GM23338 (cell line): Measurements from ENCODE around the gene ZNF184. TPM values are rescaled to one million over a fixed set of nuclear protein-coding genes. Genes with fewer than 3 reads are reported as not detected.

Source experiments
- ATAC-seq: fragments of 200-7000 bp; cut with Tn5 transposase; 3 replicates; pipeline ENCODE4 v1.9.1; 2020
- DNase-seq: peaks from one replicate; pipeline ENCODE4 v3.0.0-alpha.2; 2015; ENCODE audit warnings: low spot score
- H2AFZ ChIP-seq: fragments of 200-600 bp; sonication (generic); 2 replicates; pipeline ENCODE4 v1.8.0; 2016; ENCODE audit warnings: antibody characterized with exemption, mild to moderate bottlenecking, moderate library complexity
- H3F3A ChIP-seq: fragments of 200-600 bp; sonication (generic); replicated peaks from 2 replicates; pipeline ENCODE4 v1.8.0; 2017; ENCODE audit warnings: antibody characterized with exemption, mixed run types, low read depth
- H3K27ac ChIP-seq: fragments of 200-600 bp; sonication (generic); 2 replicates; pipeline ENCODE4 v1.6.1; 2016; ENCODE audit warnings: low read depth
- H3K27me3 ChIP-seq: fragments of 200-600 bp; sonication (generic); 2 replicates; pipeline ENCODE4 v1.8.0; 2016; ENCODE audit warnings: mild to moderate bottlenecking, mixed run types, moderate library complexity; ENCODE audit not compliant: insufficient read depth
- H3K36me3 ChIP-seq: fragments of 200-600 bp; sonication (generic); 2 replicates; pipeline ENCODE4 v1.8.0; 2016; ENCODE audit warnings: mild to moderate bottlenecking; ENCODE audit not compliant: insufficient read depth
- H3K4me1 ChIP-seq: fragments of 200-600 bp; sonication (generic); 2 replicates; pipeline ENCODE4 v1.8.0; 2016; ENCODE audit warnings: mild to moderate bottlenecking, moderate library complexity; ENCODE audit not compliant: insufficient read depth
- H3K4me2 ChIP-seq: fragments of 200-600 bp; sonication (generic); 2 replicates; pipeline ENCODE4 v1.7.1; 2017; ENCODE audit warnings: mixed run types
- H3K4me3 ChIP-seq: fragments of 200-600 bp; sonication (generic); 2 replicates; pipeline ENCODE4 v1.6.1; 2016; ENCODE audit warnings: mixed run types
- H3K79me2 ChIP-seq: fragments of 200-600 bp; sonication (generic); replicated peaks from 2 replicates; pipeline ENCODE4 v1.8.0; 2017; ENCODE audit warnings: mild to moderate bottlenecking; ENCODE audit not compliant: insufficient read depth
- H3K9me2 ChIP-seq: fragments of 200-600 bp; sonication (generic); 2 replicates; pipeline ENCODE4 v1.8.0; 2017; ENCODE audit not compliant: insufficient read depth
- H4K20me1 ChIP-seq: fragments of 200-600 bp; sonication (generic); replicated peaks from 2 replicates; pipeline ENCODE4 v1.8.0; 2017; ENCODE audit warnings: mild to moderate bottlenecking; ENCODE audit not compliant: insufficient read depth
- H3K27ac Mint-ChIP-seq: 2 replicates; pipeline ENCODE4 v1.8.0; 2020; ENCODE audit warnings: inconsistent platforms, mild to moderate bottlenecking, moderate library complexity, mixed read lengths
- H3K27me3 Mint-ChIP-seq: 3 replicates; pipeline ENCODE4 v1.8.0; 2022; ENCODE audit warnings: low read depth, mild to moderate bottlenecking, moderate library complexity, mixed read lengths, inconsistent platforms; ENCODE audit not compliant: insufficient read depth, poor library complexity
- H3K36me3 Mint-ChIP-seq: 3 replicates; pipeline ENCODE4 v1.8.0; 2021; ENCODE audit warnings: low read depth, mild to moderate bottlenecking, inconsistent platforms, moderate library complexity, mixed read lengths
- H3K4me1 Mint-ChIP-seq: 3 replicates; pipeline ENCODE4 v1.8.0; 2020; ENCODE audit warnings: mild to moderate bottlenecking, inconsistent platforms, mixed read lengths
- H3K4me3 Mint-ChIP-seq: 3 replicates; pipeline ENCODE4 v1.8.0; 2021; ENCODE audit warnings: moderate library complexity, mild to moderate bottlenecking, inconsistent platforms, mixed read lengths
- H3K9me3 Mint-ChIP-seq: 3 replicates; pipeline ENCODE4 v1.8.0; 2020; ENCODE audit warnings: moderate library complexity, mild to moderate bottlenecking, inconsistent platforms, mixed read lengths
- CTCF ChIP-seq, 2 experiments: fragments of 200-600 bp in 1 of 2; sonication (generic) in 1 of 2; conservative IDR thresholded peaks; 2 replicates each; pipeline versions ENCODE4 v1.5.1 to v1.6.1; 2016 to 2017; ENCODE audit warnings: antibody characterized with exemption in 2 of 2, low read depth in 2 of 2, mild to moderate bottlenecking in 2 of 2, moderate library complexity in 1 of 2
- EZH2phosphoT487 ChIP-seq: fragments of 200-600 bp; sonication (generic); IDR thresholded peaks from one replicate; pipeline ENCODE4 v1.8.1; 2018; ENCODE audit warnings: antibody characterized with exemption; ENCODE audit not compliant: unreplicated experiment
- JUNB ChIP-seq: IDR thresholded peaks from one replicate; pipeline ENCODE4 v1.6.1; 2016; ENCODE audit warnings: antibody characterized with exemption; ENCODE audit not compliant: unreplicated experiment
- POLR2AphosphoS5 ChIP-seq: IDR thresholded peaks from 2 replicates; pipeline ENCODE4 v1.6.1; 2016; ENCODE audit warnings: antibody characterized with exemption, low read depth
- STAT1 ChIP-seq: IDR thresholded peaks from one replicate; pipeline ENCODE4 v1.6.1; 2016; ENCODE audit warnings: antibody characterized with exemption; ENCODE audit not compliant: unreplicated experiment
- polyA plus RNA-seq: library from polyadenylated mRNA; unstranded; fragments of >200 nt; fragmentation: Nextera tagmentation; extraction: Ambion mirVana; gene quantifications from 2 replicates; pipeline ENCODE4 v1.2.1, GENCODE V29; 2016
- total RNA-seq: library from RNA; depleted of rRNA; stranded (reverse); fragments of >200 nt; shearing (Covaris generic); gene quantifications from 2 replicates; pipeline ENCODE4 v1.2.3, GENCODE V29; 2014
- TF ChIP-seq, protein P1 (sequence below): fragments of 250-450 bp; sonication (Bioruptor Pico); IDR thresholded peaks from 2 replicates; pipeline ENCODE4 v1.5.0; 2020; ENCODE audit warnings: mild to moderate bottlenecking, moderate library complexity
- TF ChIP-seq, protein P2 (sequence below): IDR thresholded peaks from 2 replicates; pipeline ENCODE4 v1.6.1; 2016; ENCODE audit warnings: antibody characterized with exemption

ZNF184 gene
- total and polyA plus RNA-seq, 2 experiments from 2014 or later, result 6.0 to 10.6 TPM

DNA sequence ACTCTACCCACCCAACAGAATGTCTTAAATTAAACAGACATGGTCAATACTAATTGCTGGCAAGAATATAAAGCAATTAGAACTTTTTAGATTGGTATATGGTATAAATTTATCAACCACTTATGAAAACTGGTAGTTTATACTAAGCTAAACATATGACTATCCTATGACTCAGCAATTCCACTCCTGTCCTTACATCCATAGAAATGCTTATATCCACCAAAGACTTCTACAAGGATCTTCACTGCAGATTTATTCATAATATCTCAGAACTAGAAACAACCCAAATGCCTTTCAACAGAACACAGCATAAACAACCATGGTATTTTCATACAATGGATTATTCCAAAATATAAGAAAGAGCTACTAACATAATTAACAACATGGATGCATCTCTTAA is 4.6 kb downstream of the ZNF184 start (continued):
- TF ChIP-seq, protein P1, sequence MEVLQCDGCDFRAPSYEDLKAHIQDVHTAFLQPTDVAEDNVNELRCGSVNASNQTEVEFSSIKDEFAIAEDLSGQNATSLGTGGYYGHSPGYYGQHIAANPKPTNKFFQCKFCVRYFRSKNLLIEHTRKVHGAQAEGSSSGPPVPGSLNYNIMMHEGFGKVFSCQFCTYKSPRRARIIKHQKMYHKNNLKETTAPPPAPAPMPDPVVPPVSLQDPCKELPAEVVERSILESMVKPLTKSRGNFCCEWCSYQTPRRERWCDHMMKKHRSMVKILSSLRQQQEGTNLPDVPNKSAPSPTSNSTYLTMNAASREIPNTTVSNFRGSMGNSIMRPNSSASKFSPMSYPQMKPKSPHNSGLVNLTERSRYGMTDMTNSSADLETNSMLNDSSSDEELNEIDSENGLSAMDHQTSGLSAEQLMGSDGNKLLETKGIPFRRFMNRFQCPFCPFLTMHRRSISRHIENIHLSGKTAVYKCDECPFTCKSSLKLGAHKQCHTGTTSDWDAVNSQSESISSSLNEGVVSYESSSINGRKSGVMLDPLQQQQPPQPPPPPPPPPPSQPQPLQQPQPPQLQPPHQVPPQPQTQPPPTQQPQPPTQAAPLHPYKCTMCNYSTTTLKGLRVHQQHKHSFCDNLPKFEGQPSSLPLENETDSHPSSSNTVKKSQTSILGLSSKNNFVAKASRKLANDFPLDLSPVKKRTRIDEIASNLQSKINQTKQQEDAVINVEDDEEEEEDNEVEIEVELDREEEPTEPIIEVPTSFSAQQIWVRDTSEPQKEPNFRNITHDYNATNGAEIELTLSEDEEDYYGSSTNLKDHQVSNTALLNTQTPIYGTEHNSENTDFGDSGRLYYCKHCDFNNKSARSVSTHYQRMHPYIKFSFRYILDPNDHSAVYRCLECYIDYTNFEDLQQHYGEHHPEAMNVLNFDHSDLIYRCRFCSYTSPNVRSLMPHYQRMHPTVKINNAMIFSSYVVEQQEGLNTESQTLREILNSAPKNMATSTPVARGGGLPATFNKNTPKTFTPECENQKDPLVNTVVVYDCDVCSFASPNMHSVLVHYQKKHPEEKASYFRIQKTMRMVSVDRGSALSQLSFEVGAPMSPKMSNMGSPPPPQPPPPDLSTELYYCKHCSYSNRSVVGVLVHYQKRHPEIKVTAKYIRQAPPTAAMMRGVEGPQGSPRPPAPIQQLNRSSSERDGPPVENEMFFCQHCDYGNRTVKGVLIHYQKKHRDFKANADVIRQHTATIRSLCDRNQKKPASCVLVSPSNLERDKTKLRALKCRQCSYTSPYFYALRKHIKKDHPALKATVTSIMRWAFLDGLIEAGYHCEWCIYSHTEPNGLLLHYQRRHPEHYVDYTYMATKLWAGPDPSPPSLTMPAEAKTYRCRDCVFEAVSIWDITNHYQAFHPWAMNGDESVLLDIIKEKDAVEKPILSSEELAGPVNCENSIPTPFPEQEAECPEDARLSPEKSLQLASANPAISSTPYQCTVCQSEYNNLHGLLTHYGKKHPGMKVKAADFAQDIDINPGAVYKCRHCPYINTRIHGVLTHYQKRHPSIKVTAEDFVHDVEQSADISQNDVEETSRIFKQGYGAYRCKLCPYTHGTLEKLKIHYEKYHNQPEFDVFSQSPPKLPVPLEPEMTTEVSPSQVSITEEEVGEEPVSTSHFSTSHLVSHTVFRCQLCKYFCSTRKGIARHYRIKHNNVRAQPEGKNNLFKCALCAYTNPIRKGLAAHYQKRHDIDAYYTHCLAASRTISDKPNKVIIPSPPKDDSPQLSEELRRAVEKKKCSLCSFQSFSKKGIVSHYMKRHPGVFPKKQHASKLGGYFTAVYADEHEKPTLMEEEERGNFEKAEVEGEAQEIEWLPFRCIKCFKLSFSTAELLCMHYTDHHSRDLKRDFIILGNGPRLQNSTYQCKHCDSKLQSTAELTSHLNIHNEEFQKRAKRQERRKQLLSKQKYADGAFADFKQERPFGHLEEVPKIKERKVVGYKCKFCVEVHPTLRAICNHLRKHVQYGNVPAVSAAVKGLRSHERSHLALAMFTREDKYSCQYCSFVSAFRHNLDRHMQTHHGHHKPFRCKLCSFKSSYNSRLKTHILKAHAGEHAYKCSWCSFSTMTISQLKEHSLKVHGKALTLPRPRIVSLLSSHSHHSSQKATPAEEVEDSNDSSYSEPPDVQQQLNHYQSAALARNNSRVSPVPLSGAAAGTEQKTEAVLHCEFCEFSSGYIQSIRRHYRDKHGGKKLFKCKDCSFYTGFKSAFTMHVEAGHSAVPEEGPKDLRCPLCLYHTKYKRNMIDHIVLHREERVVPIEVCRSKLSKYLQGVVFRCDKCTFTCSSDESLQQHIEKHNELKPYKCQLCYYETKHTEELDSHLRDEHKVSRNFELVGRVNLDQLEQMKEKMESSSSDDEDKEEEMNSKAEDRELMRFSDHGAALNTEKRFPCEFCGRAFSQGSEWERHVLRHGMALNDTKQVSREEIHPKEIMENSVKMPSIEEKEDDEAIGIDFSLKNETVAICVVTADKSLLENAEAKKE (CRISPR knock-in tag), result no peak

- DNase-seq (no peak), ATAC-seq (no peak)
- H3K36me3 ChIP-seq, result peaks cover 72% of the 10 kb centered on the region
- Mint-ChIP-seq H3K36me3 (peaks cover 91% of the 10 kb centered on the region), H3K27me3 (no peaks in the 10 kb centered on the region), H3K4me1 (no peaks in the 10 kb centered on the region), H3K4me3 (no peak overlapping the region), H3K9me3 (peaks cover 93% of the 10 kb centered on the region), H3K27ac (no peak overlapping the region)
- no peaks in the 10 kb centered on the region for H3F3A ChIP-seq
- H3K79me2 ChIP-seq, result no peaks in the 10 kb centered on the region
- H3K4me3 ChIP-seq, result no peak overlapping the region
- no peaks in the 10 kb centered on the region for H4K20me1 ChIP-seq
- H3K4me1 ChIP-seq, result no peaks in the 10 kb centered on the region
- no peaks in the 10 kb centered on the region for H3K9me2 ChIP-seq
- no peaks in the 10 kb centered on the region for H3K27me3 ChIP-seq
- no peak overlapping the region for H3K4me2 ChIP-seq
- no peak overlapping the region for H2AFZ ChIP-seq
- no peak overlapping the region for H3K27ac ChIP-seq
- TF ChIP-seq POLR2AphosphoS5 (no peak), JUNB (no peak), STAT1 (no peak), CTCF (conservative IDR thresholded peaks at IDR 0.05; ENCODE audit: low read depth in 2 of 2) (no peak), EZH2phosphoT487 (no peak)
- TF ChIP-seq, protein P1 (CRISPR knock-in tag), result no peak
- TF ChIP-seq, protein P2, sequence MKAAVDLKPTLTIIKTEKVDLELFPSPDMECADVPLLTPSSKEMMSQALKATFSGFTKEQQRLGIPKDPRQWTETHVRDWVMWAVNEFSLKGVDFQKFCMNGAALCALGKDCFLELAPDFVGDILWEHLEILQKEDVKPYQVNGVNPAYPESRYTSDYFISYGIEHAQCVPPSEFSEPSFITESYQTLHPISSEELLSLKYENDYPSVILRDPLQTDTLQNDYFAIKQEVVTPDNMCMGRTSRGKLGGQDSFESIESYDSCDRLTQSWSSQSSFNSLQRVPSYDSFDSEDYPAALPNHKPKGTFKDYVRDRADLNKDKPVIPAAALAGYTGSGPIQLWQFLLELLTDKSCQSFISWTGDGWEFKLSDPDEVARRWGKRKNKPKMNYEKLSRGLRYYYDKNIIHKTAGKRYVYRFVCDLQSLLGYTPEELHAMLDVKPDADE, result no peak
These were observed 20.4 kb downstream of the ZNF184 start for GRCh38 chr6:27452496-27452897.
